GM08714 (cell line): ENCODE data around the gene ACAN.

Source experiments
- H3K4me3 ChIP-seq: fragments of 200-500 bp; sonication (Bioruptor generic); 2 replicates; pipeline ENCODE4 v1.5.1; 2014; ENCODE audit warnings: mild to moderate bottlenecking, low read length, inconsistent platforms
- ZNF274 ChIP-seq: IDR thresholded peaks from 2 replicates; pipeline ENCODE4 v1.6.1; 2012; ENCODE audit warnings: mild to moderate bottlenecking, low read depth, low read length

Gene ACAN

DNA sequence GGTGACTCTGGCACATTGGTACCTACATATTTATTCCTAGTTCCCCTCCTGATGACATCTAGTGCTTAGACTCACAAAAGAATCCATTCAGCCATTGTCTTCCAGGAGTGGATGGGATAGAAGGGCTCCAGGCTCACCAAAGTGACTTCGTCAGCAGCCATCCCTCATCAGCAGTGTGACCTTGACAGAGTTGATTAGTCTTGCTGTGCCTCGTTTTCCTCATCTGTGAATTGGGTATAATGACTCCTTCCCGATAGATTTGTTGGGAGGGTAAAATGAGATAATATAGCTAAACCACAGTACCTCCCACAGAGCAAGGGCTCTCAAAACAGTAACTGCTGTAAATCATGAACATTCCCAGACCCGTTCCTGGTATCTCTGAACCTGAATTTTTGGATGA is 10.7 kb downstream of the ACAN start:
- no peak overlapping the region for H3K4me3 ChIP-seq
- TF ChIP-seq ZNF274, result no peak

DNA sequence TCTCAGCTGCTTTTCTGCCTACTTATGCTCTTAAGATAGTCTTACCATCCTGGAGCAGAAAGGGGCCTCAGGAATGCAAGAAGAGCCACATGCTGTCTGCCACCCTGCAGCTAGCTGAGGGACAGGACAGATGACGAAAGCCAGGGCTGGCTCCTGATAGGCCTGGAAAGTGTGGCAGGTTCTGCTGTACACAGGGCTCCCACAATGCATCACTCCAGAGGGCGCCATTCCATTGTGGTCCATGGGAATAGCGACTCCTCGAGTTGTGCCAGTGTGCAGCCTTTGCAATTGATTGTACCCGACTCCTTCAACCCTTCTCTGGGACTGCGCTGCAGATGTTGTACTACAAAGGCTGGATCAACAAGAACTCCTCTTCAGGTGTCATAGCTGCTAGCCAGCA is 11.2 kb downstream of the ACAN start:
- no peak overlapping the region for H3K4me3 ChIP-seq
- no peak for TF ChIP-seq ZNF274

DNA sequence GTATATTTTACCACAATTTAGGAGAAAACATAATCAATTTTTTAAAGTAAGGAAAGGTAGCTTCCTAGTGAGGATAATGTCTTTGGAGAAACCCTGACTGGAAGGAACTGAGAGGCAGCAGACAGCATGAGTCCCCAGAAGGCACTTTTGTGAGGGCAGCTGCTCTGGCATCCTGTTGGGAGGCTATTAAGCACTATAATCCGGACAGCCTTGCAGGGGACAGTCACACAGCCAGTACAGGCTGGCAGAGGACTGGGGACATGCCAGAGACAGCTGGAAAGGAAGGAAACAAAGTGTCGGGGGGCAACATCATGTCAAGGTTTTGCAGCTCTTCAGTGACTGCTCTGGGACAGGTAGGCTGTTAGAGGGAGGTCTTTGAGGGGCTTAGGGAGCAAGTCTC is 15.7 kb downstream of the ACAN start:
- TF ChIP-seq ZNF274, result no peak
- no peak overlapping the region for H3K4me3 ChIP-seq

DNA sequence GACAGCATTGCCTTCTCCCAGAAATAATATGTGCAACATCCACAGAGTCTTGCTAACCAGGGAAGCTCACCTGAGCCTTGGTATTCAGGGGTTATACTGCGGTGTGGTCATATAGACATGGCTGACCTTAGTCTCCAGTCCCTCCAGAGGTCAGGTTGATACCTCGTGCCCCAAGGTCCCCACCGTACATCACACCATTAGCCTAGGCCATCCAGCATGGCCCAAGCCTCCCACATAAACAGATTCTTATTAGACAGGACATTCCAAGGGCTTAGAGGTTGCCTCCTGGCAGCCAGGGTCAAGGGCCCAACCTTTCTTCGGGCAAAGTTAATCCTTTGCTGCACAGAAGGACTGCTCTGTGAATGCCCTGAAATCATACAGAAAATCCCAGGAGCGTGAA is 18.8 kb downstream of the ACAN start:
- TF ChIP-seq ZNF274, result no peak
- no peak overlapping the region for H3K4me3 ChIP-seq

DNA sequence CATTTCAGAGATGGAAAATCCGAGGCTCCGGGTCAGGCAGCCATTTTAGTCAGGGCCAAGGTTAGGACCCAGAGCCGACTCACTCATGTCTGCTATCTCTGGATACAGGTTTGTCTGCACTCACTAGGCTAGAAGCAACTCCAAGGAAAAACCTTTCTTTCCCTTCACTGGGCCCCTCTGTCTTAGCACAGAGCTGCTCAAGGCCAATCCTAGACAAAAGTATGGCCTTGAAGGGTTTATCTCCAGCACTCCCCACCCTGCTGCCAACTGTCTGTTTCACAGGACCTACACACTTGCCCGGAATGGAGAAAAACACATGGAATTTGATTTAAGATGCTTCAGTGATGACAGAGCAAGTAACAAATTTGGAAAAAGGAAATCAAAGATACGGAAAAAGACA is 25.6 kb downstream of the ACAN start:
- no peak for TF ChIP-seq ZNF274
- no peak overlapping the region for H3K4me3 ChIP-seq

GRCh38 chr15:88830016-88830415 is 26.8 kb downstream of the ACAN start:
- no peak overlapping the region for H3K4me3 ChIP-seq
- no peak for TF ChIP-seq ZNF274

GRCh38 chr15:88832820-88833730 is 29.8 kb downstream of the ACAN start:
- no peak for TF ChIP-seq ZNF274
- no peak overlapping the region for H3K4me3 ChIP-seq

DNA sequence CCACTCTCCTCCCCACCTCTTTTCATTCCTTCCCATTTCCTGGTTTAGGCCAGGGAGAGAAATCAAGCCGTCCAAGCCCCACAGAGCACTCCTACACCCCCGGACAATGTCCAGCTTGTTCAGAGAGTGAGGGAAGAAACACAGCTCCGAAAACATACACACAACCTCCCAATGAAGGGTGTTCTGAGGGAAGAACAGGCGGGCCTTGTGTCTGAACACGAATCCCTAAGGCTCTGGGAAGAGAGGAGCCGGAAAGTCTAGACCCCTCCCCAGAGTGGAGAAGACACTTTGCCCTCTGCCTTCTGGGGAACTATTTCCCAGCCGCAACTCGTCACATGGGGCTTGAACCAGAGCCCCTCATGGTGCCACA is 30.5 kb downstream of the ACAN start:
- TF ChIP-seq ZNF274, result no peak

DNA sequence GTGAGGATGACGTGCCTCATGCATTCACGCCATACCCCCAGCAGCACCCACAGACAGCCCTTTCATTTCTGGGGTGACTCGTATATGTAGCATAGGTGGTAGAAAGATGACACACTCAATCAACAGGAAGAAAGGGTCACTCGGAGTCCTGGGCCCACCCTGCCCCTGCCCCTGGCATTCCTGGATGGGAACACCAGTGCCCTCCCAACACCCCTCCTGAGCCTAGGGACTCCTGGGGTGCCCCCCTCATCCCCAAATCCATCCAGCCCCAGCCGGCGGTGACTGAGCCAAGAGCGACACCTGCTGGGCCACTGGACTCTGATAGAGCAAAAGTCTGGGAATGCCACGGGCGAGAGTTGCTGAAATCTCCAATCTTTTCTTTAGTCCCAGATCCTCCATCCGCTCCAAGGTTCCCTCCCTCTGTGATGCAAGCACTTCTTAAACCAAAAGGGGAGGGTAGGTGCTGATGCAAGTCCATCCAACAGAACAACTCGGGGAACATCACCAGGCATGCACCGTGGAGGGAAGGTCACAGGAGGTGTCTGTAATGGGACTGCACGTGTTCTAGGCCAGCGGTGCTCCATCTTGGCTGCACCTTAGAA is 31.1 kb downstream of the ACAN start:
- H3K4me3 ChIP-seq, result no peak overlapping the region
- no peak for TF ChIP-seq ZNF274

More for the DNA sequence above, 30.5 kb downstream of the ACAN start:
- H3K4me3 ChIP-seq, result no peak overlapping the region

DNA sequence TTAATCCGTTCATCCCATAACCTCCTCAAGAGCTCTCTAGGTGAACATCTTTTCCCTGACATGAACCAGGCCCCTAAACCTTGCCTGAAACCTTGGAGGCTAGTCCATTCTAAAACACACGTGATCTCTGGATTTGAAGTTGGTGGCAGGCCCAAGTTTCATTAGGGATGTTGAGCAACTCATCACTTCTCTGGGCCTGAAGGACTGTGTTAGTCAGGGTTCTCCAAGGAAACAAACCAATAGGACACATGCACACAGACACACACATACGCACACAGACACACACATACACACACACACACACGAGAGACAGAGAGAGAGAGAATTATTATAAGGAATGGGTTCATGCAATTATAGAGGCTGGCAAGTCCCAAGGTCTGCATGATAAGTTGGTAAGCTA is 31.9 kb downstream of the ACAN start:
- no peak for TF ChIP-seq ZNF274
- no peak overlapping the region for H3K4me3 ChIP-seq

DNA sequence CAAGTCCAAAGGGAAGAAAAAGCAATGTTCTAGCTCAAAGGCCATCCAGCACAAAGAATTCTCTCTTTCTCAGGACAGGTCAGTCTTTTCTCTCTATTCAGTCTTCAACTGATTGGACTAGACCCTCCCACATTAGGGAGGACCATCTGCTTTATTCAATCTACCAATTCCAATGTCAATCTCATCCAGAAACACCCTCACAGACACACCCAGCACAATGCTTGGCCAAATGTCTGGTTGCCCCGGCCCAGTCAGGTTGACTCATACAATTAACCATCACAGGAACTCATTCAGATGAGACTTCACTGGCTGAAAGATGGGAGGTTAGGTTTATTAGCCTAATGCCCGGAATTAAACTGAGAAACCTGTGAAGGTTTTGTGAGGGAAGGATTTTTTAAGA is 32.4 kb downstream of the ACAN start:
- H3K4me3 ChIP-seq, result no peak overlapping the region
- TF ChIP-seq ZNF274, result no peak

DNA sequence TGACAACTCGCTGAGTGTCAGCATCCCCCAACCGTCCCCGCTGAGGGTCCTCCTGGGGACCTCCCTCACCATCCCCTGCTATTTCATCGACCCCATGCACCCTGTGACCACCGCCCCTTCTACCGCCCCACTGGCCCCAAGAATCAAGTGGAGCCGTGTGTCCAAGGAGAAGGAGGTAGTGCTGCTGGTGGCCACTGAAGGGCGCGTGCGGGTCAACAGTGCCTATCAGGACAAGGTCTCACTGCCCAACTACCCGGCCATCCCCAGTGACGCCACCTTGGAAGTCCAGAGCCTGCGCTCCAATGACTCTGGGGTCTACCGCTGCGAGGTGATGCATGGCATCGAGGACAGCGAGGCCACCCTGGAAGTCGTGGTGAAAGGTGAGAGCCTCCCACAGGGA is 35.4 kb downstream of the ACAN start:
- no peak for TF ChIP-seq ZNF274
- H3K4me3 ChIP-seq, result no peak overlapping the region

GRCh38 chr15:88839146-88839545 is 35.9 kb downstream of the ACAN start:
- no peak overlapping the region for H3K4me3 ChIP-seq
- no peak for TF ChIP-seq ZNF274

- no peak overlapping the region for H3K4me3 ChIP-seq
- no peak for TF ChIP-seq ZNF274
These were observed 36.7 kb downstream of the ACAN start for GRCh38 chr15:88839961-88840360.

DNA sequence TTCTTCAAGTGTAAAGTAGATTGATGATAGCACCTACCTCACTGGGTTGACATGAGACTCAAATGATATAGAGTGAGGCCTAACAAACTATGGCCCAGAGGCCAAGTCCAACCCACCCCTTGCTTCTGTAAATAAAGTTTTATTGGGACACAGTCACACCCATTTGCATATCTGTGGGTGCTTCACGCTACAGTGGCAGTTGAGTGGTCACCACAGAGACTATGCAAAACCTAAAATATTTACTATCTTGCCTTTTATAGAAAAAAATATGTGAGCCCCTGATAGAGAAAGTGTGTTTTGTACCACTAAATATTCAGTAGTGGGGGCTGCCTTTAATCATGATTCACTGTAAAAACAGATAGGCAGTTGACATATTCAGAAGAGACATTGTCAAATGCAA is 38.0 kb downstream of the ACAN start:
- no peak overlapping the region for H3K4me3 ChIP-seq
- no peak for TF ChIP-seq ZNF274
